NCI-H2029 (cell line): ENCODE measurements around the gene PAXX.

Experiments used
- DNase-seq: peaks from one replicate; lab custom pipeline; 2025; lab: John Stamatoyannopoulos, UW

Gene PAXX

GRCh38 chr9:137018761-137019559 is 26.7 kb downstream of the PAXX start:
- no peak for DNase-seq

- no peak for DNase-seq
These were observed 27.9 kb downstream of the PAXX start for GRCh38 chr9:137019891-137020683.

GRCh38 chr9:137020771-137021567 is 28.7 kb downstream of the PAXX start:
- DNase-seq = no peak

GRCh38 chr9:137021568-137021978 is 29.4 kb downstream of the PAXX start:
- no peak for DNase-seq

GRCh38 chr9:137021979-137022661 is 29.9 kb downstream of the PAXX start:
- DNase-seq = peak; percentile 95

DNA sequence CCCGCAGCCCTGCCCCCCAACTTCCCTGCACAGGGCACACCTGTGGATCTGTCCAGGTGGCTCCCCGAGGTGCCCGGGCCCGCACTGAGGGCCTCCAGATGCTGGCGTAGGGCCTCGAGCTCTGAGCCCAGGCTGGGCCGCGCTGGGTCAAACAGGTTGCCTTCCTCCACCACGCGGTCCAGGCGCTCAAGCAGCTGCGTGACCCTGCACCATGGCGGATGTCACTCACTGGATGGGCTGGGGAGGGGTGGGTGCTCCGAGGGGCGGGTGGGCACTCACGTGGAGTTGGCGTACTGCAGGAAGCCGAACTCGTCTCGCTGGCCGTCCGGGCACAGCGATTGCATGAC is 30.4 kb downstream of the PAXX start:
- no peak for DNase-seq

GRCh38 chr9:137023157-137023556 is 30.9 kb downstream of the PAXX start:
- DNase-seq = no peak

- no peak for DNase-seq
These were observed 31.4 kb downstream of the PAXX start for GRCh38 chr9:137023583-137023991.

- peak; percentile 89 for DNase-seq
These were observed 33.3 kb downstream of the PAXX start for GRCh38 chr9:137025517-137025966.

GRCh38 chr9:137026384-137026783 is 34.2 kb downstream of the PAXX start:
- no peak for DNase-seq

DNA sequence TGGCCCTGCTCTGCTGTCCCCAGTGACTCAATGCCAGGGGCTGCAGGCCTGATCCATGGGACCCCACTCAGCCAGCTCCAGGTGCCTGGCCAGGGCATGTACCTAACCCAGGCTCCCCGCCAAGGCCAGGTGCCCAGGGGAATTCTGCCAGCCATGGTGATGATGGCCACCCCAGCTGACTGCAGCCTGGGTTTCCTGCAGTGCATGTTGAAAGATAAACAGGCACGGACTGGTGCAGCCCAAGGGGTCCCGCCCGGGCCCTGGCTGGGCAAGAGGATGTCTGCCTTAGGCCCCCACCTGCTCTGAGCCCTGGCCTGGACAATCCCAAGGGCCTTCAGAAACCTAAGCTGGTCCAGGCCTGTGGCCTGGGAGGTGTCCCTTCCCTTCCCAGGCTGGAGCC is 34.6 kb downstream of the PAXX start:
- DNase-seq = no peak

DNA sequence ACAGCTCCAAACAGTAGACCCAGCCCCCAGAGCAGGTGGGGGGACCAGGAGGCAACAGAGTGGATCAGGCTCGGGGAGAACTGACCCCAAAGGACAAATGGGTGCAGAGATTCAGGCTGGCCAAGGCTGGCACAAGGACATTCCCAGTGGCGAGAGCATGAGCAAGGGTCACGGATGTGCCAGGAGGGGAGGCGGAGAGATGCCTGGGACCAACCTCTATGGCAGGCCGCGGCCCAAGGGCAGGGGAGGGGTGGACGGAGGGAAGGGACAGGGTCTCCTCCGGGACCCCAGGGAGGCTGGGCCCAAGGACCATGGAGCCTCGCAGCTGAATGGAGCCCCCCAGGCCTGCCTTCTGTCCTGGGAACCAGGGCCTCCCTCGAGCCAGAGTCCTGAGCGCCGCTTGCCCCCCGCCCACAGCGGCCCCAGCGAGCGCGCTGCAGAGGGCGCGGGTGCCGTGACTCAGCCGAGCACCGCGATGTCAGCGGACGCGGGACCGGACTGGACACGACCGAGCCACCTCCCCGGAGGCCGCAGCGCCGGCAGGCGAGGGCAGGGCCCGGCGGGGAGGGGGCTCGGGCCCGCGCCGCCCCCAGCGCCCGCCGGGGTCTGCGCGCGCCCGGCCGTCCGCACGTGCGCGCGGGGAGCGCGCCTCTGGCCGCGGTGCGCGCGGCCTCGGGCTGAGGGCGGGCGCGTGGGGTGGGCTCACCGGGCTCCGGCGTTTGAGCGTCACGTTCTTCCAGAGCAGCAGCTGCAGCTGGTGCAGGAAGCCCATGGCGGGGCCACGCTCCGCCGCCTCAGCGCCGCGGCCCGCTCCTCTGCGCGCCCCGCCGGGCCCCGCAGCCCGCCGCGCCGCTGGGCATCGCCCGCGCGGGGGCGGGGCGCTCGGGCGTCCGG is 35.4 kb downstream of the PAXX start, which contains the start of gene ABCA2:
TSS of gene ABCA2 (minus strand) at position 869 of the 894 bp plus-strand sequence. CDS start at position 772, 97 bp downstream.
- no peak for DNase-seq

DNA sequence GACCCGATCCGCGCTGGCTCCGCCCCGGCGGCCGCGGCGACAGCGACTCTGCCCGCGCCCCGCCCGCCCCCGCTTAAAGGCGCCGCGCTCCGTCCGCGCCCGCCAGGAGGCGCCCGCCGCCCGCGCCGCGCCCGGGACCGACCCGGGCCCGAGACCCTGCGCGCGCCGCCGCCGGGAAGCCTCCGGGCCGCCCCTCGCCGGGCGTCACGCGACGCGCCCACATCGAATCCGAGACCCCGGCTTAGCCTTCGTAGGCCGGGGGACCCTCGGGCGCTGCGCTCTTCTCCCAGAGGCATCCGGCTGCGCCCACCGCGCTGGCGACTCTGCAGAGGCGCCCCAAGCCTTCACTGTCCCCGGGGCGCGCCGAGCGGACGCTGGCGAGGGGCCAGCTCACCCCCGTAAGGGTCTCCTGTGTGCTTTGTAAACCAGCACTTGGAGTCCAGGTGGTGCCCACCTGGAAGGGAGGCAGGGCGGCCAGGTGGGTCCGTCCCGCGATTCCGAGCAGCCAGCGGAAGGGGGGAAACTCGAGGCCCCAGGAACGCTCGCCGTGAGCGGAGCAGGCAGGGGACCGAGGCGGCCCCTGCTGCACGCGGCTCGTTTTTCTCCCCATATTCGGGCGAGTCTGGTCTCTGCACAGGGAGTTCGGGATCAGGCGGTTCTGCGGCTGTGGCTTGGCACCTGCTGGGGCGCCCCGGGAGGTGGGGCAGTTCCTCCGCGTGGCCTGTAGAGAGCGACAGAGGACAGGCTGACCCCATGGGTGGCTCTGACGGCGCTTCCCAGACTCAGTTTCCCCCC is 36.2 kb downstream of the PAXX start:
- peak; percentile 48 for DNase-seq

DNA sequence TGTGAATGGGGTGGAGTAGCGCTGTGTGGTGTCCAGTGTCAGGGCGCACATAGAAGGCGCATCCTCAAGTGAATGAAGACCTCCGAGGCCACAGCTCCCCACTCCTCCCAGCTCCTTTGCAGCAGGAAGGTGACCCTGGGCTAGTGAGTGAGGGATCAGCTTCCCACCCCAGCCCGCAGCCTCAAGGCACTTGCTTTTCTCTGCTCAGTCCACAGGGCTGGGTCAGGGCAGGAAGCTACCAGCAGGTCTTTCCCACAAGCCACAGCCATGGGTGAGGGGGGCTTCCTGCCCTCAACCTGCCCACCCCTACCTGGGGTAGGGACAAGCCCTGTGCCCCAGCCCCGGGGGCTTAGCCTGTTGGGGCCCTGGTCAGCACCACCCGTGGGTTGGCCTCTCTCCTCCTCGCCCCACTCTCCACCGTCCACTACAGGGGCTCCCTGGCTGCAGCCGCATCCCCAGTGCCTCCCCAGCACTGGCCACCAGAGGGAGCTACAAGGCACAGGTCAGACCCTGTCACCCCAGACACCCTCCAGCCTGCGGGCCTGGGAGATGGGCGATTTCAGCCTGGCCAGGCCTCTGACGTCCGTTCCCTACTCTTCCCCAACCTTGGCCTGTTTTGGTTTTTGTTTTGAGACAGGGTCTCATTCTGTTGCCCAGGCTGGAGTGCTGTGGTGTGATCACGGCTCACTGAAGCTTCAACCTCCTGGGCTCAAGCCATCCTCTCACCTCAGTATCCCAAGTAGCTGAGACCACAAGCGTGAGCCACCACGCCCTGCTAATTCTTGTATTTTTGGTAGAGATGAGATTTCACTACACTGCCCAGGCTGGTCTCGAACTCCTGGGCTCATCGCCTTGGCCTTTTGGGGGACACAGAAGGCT is 37.1 kb downstream of the PAXX start:
- peak; percentile 18 for DNase-seq

DNA sequence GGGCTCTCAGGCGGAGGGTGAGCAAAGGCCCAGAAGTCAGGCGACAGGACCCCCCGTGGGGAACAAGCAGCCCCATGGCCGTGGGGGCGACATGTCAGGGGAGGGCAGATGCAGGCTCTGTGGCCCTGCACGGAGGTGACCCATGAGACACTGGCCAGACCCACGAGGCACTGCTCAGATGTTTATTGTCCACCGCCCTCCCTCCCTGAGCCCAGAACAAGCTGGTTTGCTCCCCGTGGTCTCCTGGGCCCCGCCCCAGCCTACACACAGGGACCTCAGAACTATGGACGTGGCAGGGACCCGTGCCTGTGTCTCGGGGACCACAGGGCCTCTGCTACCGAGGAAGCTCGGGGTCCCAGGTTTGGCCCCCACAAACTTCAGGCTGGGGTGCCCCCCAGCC is 37.8 kb downstream of the PAXX start:
- DNase-seq = no peak

- no peak for DNase-seq
These were observed 38.6 kb downstream of the PAXX start for GRCh38 chr9:137030538-137031527.

DNA sequence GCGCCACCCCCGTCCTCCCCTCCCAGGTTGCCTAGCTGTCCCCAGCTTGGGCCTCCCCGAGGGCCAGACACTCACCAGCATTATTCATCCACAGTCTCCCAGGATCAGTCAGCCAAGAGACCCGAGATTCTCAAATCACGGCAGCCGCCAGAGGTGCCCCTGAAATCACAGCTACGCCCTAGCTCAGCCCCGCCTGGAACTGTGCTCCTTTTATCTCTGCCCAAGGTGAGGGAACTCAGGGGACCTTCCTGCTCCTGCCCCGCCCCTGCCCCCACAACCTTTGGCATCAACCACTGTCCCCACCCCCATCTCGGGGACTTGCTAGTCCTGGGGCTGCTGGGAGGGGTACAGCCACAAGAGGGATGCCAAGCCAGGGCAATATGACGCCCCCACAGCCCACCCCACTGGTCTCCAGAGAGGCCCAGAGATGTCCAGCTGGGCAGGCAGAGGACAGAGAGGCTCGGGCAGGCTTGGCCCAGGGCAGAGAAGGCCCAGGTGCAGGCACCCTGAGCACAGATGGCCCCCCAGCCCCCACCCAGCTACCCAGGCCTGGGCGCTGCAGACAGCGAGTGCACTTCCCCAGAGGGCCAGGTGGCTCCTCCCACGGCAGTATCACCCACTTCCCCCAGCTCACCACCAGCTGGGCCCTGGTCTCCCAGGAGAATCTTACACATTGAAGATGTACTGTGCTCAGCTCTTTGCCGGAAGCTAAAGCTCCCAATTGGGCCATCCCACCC is 39.9 kb downstream of the PAXX start, which contains the start of gene FUT7:
TSS of gene FUT7 (minus strand) at position 185 of the 737 bp plus-strand sequence. CDS start at position 88, 97 bp downstream.
- DNase-seq = no peak
